Left ventricle myocardium inferior (tissue), 1 donor: ENCODE measurements around the gene LRMDA. TPM values are rescaled to one million over a fixed set of nuclear protein-coding genes. Genes with fewer than 3 reads are reported as not detected.

Source experiments
- DNase-seq: peaks from one replicate; pipeline ENCODE4 v3.0.0-alpha.2; 2020
- H3K27ac ChIP-seq: fragments of 200-600 bp; replicated peaks from 2 replicates; pipeline ENCODE4 v1.8.0; 2021
- H3K27me3 ChIP-seq: fragments of 200-600 bp; 2 replicates; pipeline ENCODE4 v1.8.0; 2021; ENCODE audit warnings: low read depth
- H3K36me3 ChIP-seq: fragments of 200-600 bp; 2 replicates; pipeline ENCODE4 v1.8.0; 2021
- H3K4me1 ChIP-seq: fragments of 200-600 bp; 2 replicates; pipeline ENCODE4 v1.8.0; 2021
- H3K4me3 ChIP-seq: fragments of 200-600 bp; 2 replicates; pipeline ENCODE4 v1.8.0; 2021; ENCODE audit warnings: mild to moderate bottlenecking, moderate library complexity
- H3K9me3 ChIP-seq: fragments of 200-600 bp; replicated peaks from 2 replicates; pipeline ENCODE4 v1.8.0; 2021
- CTCF ChIP-seq: fragments of 200-600 bp; IDR thresholded peaks from 2 replicates; pipeline ENCODE4 v1.8.0; 2021; ENCODE audit warnings: antibody characterized with exemption, mild to moderate bottlenecking, borderline replicate concordance
- intact Hi-C: fragments of 100-400 bp; cut with micrococcal nuclease; formaldehyde crosslinking; loops from one replicate; pipeline ENCODE4 v1.11.0; 2022
- total RNA-seq: library from RNA; stranded (reverse); fragmentation: NEBNext Ultra II Directional; extraction: Animal tissue kit (Norgen Biotek cat#: 25700); gene quantifications from one replicate; pipeline ENCODE4 v1.2.1, GENCODE V29; 2021
- donor health status: DM: no; HTN: yes; CAD: no; lungs with severe emphysema.

The LRMDA gene
- total RNA-seq, 1 donor from 2014 or later: 18.7 TPM

GRCh38 chr10:76444034-76444800, 1012.8 kb downstream of the LRMDA start:
- H3K36me3 ChIP-seq: no peaks in the 10 kb centered on the region
- intact Hi-C loops: no loop called here
- no peaks in the 10 kb centered on the region for H3K27me3 ChIP-seq
- TF ChIP-seq CTCF: no peak
- peak; percentile 26 for DNase-seq
- H3K9me3 ChIP-seq: no peaks in the 10 kb centered on the region
- H3K4me3 ChIP-seq: no peak overlapping the region
- peaks cover 26% of the 10 kb centered on the region for H3K4me1 ChIP-seq
- H3K27ac ChIP-seq: peak overlapping the region; percentile 77

GRCh38 chr10:76447578-76447977, 1016.2 kb downstream of the LRMDA start:
- Histone ChIP-seq H3K27ac (no peak overlapping the region), H3K4me1 (peaks cover 26% of the 10 kb centered on the region), H3K4me3 (no peak overlapping the region), H3K9me3 (no peaks in the 10 kb centered on the region), H3K36me3 (no peaks in the 10 kb centered on the region), H3K27me3 (no peaks in the 10 kb centered on the region)
- intact Hi-C loops: no loop called here
- TF ChIP-seq CTCF: no peak
- DNase-seq: no peak

GRCh38 chr10:76451911-76452310, 1020.5 kb downstream of the LRMDA start:
- no peak for DNase-seq
- no peak overlapping the region for H3K27ac ChIP-seq
- intact Hi-C loops: no loop called here

GRCh38 chr10:76453332-76453731, 1021.9 kb downstream of the LRMDA start:
- Histone ChIP-seq H3K4me1 (peaks cover 11% of the 10 kb centered on the region), H3K27me3 (no peaks in the 10 kb centered on the region), H3K27ac (no peak overlapping the region), H3K4me3 (no peak overlapping the region), H3K9me3 (peaks cover 7% of the 10 kb centered on the region), H3K36me3 (no peaks in the 10 kb centered on the region)
- DNase-seq: no peak
- intact Hi-C loops: no loop called here
- TF ChIP-seq CTCF: no peak

More at GRCh38 chr10:76451911-76452310, 1020.5 kb downstream of the LRMDA start:
- H3K4me3 ChIP-seq: no peak overlapping the region
- TF ChIP-seq CTCF: no peak
- no peaks in the 10 kb centered on the region for H3K27me3 ChIP-seq
- no peaks in the 10 kb centered on the region for H3K9me3 ChIP-seq
- H3K4me1 ChIP-seq: peaks cover 11% of the 10 kb centered on the region
- no peaks in the 10 kb centered on the region for H3K36me3 ChIP-seq

GRCh38 chr10:76453997-76454396, 1022.6 kb downstream of the LRMDA start:
- peak overlapping the region; percentile 52 for H3K27ac ChIP-seq
- no peak for TF ChIP-seq CTCF
- peaks cover 7% of the 10 kb centered on the region for H3K9me3 ChIP-seq
- H3K27me3 ChIP-seq: no peaks in the 10 kb centered on the region
- H3K4me1 ChIP-seq: peaks cover 18% of the 10 kb centered on the region
- no peak for DNase-seq
- intact Hi-C loops: no loop called here
- H3K4me3 ChIP-seq: no peak overlapping the region
- no peaks in the 10 kb centered on the region for H3K36me3 ChIP-seq
